Thyroid gland (tissue), 4 donors: ENCODE data around the gene OR4D6. TPM values are rescaled to one million over a fixed set of nuclear protein-coding genes. Genes with fewer than 3 reads are reported as not detected.

Experiments
- DNase-seq, 2 donors: peaks; one replicate each; pipeline ENCODE4 v3.0.0-alpha.2; 2019
- H3K27ac ChIP-seq, 3 donors: fragments of 200-600 bp; sonication (generic); 1 replicate in 2 of 3; 2 replicates in 1 of 3; pipeline ENCODE4 v1.5.1; 2016 to 2019; ENCODE audit warnings: mild to moderate bottlenecking in 1 of 3, moderate library complexity in 1 of 3
- H3K27me3 ChIP-seq: fragments of 200-600 bp; sonication (generic); one replicate; pipeline ENCODE4 v1.5.1; 2019
- H3K36me3 ChIP-seq, 2 donors: fragments of 200-600 bp; sonication (generic); one replicate each; pipeline ENCODE4 v1.5.1; 2016 to 2019
- H3K4me1 ChIP-seq, 2 donors: fragments of 200-600 bp; sonication (generic); one replicate each; pipeline ENCODE4 v1.5.1; 2017 to 2019
- H3K4me3 ChIP-seq, 3 donors: fragments of 200-600 bp; sonication (generic); replicated peaks in 1 of 3; 1 replicate in 2 of 3; 2 replicates in 1 of 3; pipeline ENCODE4 v1.5.1; 2016; ENCODE audit warnings: mild to moderate bottlenecking in 1 of 3
- H3K9me3 ChIP-seq: fragments of 200-600 bp; sonication (generic); one replicate; pipeline ENCODE4 v1.5.1; 2017
- CTCF ChIP-seq, 6 experiments: fragments of 200-600 bp in 3 of 6; fragments of 450-650 bp in 3 of 6; sonication (generic) in 3 of 6; IDR thresholded peaks; one replicate each; pipeline ENCODE4 v1.5.1; 2016 to 2019; ENCODE audit warnings: antibody characterized with exemption in 6 of 6, mild to moderate bottlenecking in 2 of 6, inconsistent platforms in 1 of 6, moderate library complexity in 1 of 6
- POLR2A ChIP-seq, 2 donors: fragments of 450-650 bp; IDR thresholded peaks; one replicate each; pipeline ENCODE4 v1.6.1; 2017; ENCODE audit warnings: antibody characterized with exemption in 2 of 2, mild to moderate bottlenecking in 2 of 2, moderate library complexity in 1 of 2
- WGBS, 2 donors: methylation state at CpG; one replicate each; pipeline ENCODE4 v1.1.5; 2017; 5-methylcytosine and 5-hydroxymethylcytosine counted together
- intact Hi-C: fragments of 100-400 bp; cut with DNase I; formaldehyde crosslinking; loops from one replicate; pipeline ENCODE4 v1.15.1; 2023
- total RNA-seq, 4 donors: library from RNA; depleted of rRNA; stranded (reverse); fragments of >200 nt; gene quantifications; one replicate each; pipeline ENCODE4 v1.2.3, GENCODE V29; 2016

The OR4D6 gene
- total RNA-seq, 4 donors from 2014 or later: not detected

DNA sequence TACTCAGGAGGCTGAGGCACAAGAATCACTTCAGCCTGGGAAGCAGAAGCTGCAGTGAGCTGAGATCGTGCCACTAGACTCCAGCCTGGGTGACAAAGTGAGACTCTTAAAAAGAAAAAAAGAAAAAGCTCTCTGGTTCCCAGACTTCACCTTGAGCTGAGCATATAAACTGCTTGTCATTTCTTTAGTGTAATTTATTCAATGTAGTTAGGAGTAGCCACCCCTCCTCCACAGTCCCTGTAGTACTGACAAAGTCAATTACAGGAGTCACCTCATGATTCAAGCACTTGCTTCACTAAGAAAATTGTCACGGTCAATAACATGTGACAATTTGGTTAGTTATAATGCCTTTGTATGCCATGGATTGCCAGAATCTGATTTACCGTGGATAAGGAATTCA lies 23.6 kb downstream of the OR4D6 start:
- 66 to 79% methylated on average over 3 of the region's 3 CpGs for WGBS, 2 donors
- Histone ChIP-seq H3K27me3 (no peaks in the 10 kb centered on the region), H3K36me3 (no peaks in the 10 kb centered on the region), H3K4me3 (no peak overlapping the region), H3K27ac (no peak overlapping the region), H3K9me3 (no peaks in the 10 kb centered on the region), H3K4me1 (no peaks in the 10 kb centered on the region)
- DNase-seq: no peak
- intact Hi-C loops: no loop called here
- no peak for TF ChIP-seq CTCF (IDR thresholded peaks at IDR 0.05)
- no peak for TF ChIP-seq POLR2A (IDR thresholded peaks at IDR 0.05)

DNA sequence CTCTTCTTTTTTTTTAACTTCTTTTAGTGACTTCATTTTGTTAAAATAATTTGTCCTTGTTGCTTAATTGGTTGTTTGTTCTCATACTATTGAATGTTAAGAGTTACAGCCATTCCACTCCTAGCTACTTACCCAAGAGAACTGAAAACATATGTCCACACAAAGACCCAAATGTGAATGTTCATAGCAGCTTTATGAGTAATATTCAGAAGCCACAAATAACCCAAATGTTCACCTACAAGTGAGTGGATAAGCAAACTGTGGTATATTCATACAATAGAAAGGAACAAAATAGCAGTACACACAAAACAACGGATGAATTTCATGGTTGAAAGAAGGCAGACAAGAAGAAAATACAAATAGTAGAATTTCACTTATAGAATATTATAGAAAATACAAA lies 45.2 kb downstream of the OR4D6 start:
- intact Hi-C loops: no loop called here
- Histone ChIP-seq H3K27ac (no peak overlapping the region), H3K36me3 (no peaks in the 10 kb centered on the region), H3K4me1 (no peaks in the 10 kb centered on the region), H3K27me3 (no peaks in the 10 kb centered on the region), H3K4me3 (no peak overlapping the region), H3K9me3 (no peaks in the 10 kb centered on the region)
- TF ChIP-seq POLR2A (IDR thresholded peaks at IDR 0.05) (no peak), CTCF (IDR thresholded peaks at IDR 0.05) (no peak)
- DNase-seq: no peak
- 45 to 86% methylated on average over 1 of the region's 1 CpG for WGBS, 2 donors

GRCh38 chr11:59503276-59503675 lies 46.5 kb downstream of the OR4D6 start, which contains the start of gene OR4D11:
OR4D11 (plus strand) TSS chr11:59503576; CDS start chr11:59503576, 0 bp downstream.
- no peak within 1 kb of the TSS for H3K4me3 ChIP-seq
- H3K36me3 ChIP-seq: no peaks in the 10 kb centered on the region
- intact Hi-C loops: no loop called here
- no peaks in the 10 kb centered on the region for H3K27me3 ChIP-seq
- no peaks in the 10 kb centered on the region for H3K4me1 ChIP-seq
- no peaks in the 10 kb centered on the region for H3K9me3 ChIP-seq
- DNase-seq: no peak
- TF ChIP-seq POLR2A (IDR thresholded peaks at IDR 0.05): no peak
- no peak for TF ChIP-seq CTCF (IDR thresholded peaks at IDR 0.05)
- no peak within 1 kb of the TSS for H3K27ac ChIP-seq

Other genes starting within 250 kb of the OR4D6 start
- gene MPEG1, start 244.0 kb upstream of the OR4D6 start, total RNA-seq: 10 to 100 TPM in 3 of 4 donors, 1 to 10 TPM in 1; 5.8 to 16.3 (median 11.5) TPM
- gene OR5AN1, start 98.1 kb upstream of the OR4D6 start, total RNA-seq: not detected
- gene OR5A2, start 30.5 kb upstream of the OR4D6 start, total RNA-seq: not detected
- gene OR5A1, start 20.5 kb upstream of the OR4D6 start, total RNA-seq: under 1 TPM in 1 of 4 donors, not detected in 3; 0.05 TPM
- not detected for gene OR4D10, start 16.4 kb downstream of the OR4D6 start, total RNA-seq
- gene OR4D11, start 46.6 kb downstream of the OR4D6 start, total RNA-seq: not detected
- not detected for gene OR4D9, start 54.6 kb downstream of the OR4D6 start, total RNA-seq
- 10 to 100 TPM; 47.3 to 59.6 (median 49.5) TPM for gene OSBP, start 158.8 kb downstream of the OR4D6 start, total RNA-seq
- gene PATL1, start 212.1 kb downstream of the OR4D6 start, total RNA-seq: 10 to 100 TPM; 14.5 to 19.8 (median 17.0) TPM